HG03039 (cell line): ENCODE measurements around the gene RPL13.

Source experiments
- ATAC-seq: cut with Tn5 transposase; IDR thresholded peaks from one replicate; pipeline ENCODE4 v1.9.1; 2021; ENCODE audit warnings: mild to moderate bottlenecking, moderate library complexity; ENCODE audit not compliant: unreplicated experiment

RPL13 gene

GRCh38 chr16:89595330-89596060 is 35.0 kb downstream of the RPL13 start:
- ATAC-seq: no peak

- ATAC-seq: no peak
Measured at GRCh38 chr16:89596061-89596689, 35.7 kb downstream of the RPL13 start.

GRCh38 chr16:89596957-89597649 is 36.6 kb downstream of the RPL13 start:
- ATAC-seq: no peak

- ATAC-seq: no peak
Measured at GRCh38 chr16:89598199-89598598, 37.7 kb downstream of the RPL13 start.

- no peak for ATAC-seq
Measured at GRCh38 chr16:89599451-89599858, 39.0 kb downstream of the RPL13 start.

- ATAC-seq: no peak
Measured at GRCh38 chr16:89599902-89600301, 39.4 kb downstream of the RPL13 start.

GRCh38 chr16:89600427-89600826 is 39.9 kb downstream of the RPL13 start:
- no peak for ATAC-seq

GRCh38 chr16:89600956-89601355 is 40.5 kb downstream of the RPL13 start:
- no peak for ATAC-seq

- no peak for ATAC-seq
Measured at GRCh38 chr16:89601906-89602272, 41.4 kb downstream of the RPL13 start.

- ATAC-seq: no peak
Measured at GRCh38 chr16:89602273-89602951, 41.9 kb downstream of the RPL13 start.

- no peak for ATAC-seq
Measured at GRCh38 chr16:89602952-89603590, 42.6 kb downstream of the RPL13 start.

- no peak for ATAC-seq
Measured at GRCh38 chr16:89604764-89605163, 44.3 kb downstream of the RPL13 start.

GRCh38 chr16:89605186-89605970 is 44.9 kb downstream of the RPL13 start:
- no peak for ATAC-seq

- no peak for ATAC-seq
Measured at GRCh38 chr16:89606006-89606405, 45.5 kb downstream of the RPL13 start.

GRCh38 chr16:89607453-89607852 is 47.0 kb downstream of the RPL13 start:
- ATAC-seq: no peak

- no peak for ATAC-seq
Measured at GRCh38 chr16:89607937-89608740, 47.7 kb downstream of the RPL13 start.

- no peak for ATAC-seq
Measured at GRCh38 chr16:89610108-89610453, 49.6 kb downstream of the RPL13 start.

GRCh38 chr16:89612415-89613166 is 52.1 kb downstream of the RPL13 start:
- no peak for ATAC-seq
